HEK293 (cell line): ENCODE results near the gene USP12.

Experiments
- CTCF ChIA-PET: fragments of 350-600 bp; formaldehyde crosslinking; extraction: SDS; loops from one replicate; lab custom pipeline; 2021; ENCODE audit warnings: antibody characterized with exemption; lab: Yijun Ruan, JAX
- POLR2A ChIA-PET: fragments of 300-600 bp; formaldehyde crosslinking; extraction: SDS; loops from one replicate; lab custom pipeline; 2020; ENCODE audit warnings: antibody characterized with exemption, inconsistent platforms; lab: Yijun Ruan, JAX
- H3K27ac ChIP-seq: fragments of 200-500 bp; sonication (Bioruptor generic); 2 replicates; pipeline ENCODE4 v1.5.1; 2014; ENCODE audit warnings: low read depth, low read length, control low read depth, inconsistent platforms; ENCODE audit errors: extremely low read depth
- H3K36me3 ChIP-seq, 2 experiments: fragments of 200-500 bp in 1 of 2; sonication (Bioruptor generic) in 1 of 2; 1 replicate in 1 of 2; 2 replicates in 1 of 2; pipeline ENCODE4 v1.5.1; 2014 to 2017; ENCODE audit warnings: inconsistent platforms in 2 of 2, low read length in 2 of 2; ENCODE audit not compliant: control insufficient read depth in 2 of 2, insufficient read depth in 1 of 2
- H3K4me1 ChIP-seq: fragments of 200-500 bp; sonication (Bioruptor generic); 2 replicates; pipeline ENCODE4 v1.5.1; 2014; ENCODE audit warnings: mild to moderate bottlenecking, low read length, inconsistent platforms; ENCODE audit not compliant: control insufficient read depth, insufficient read depth
- H3K4me3 ChIP-seq: 2 replicates; pipeline ENCODE4 v1.5.1; 2011; ENCODE audit warnings: low read depth, mild to moderate bottlenecking, control low read depth, low read length, moderate library complexity
- H3K9me3 ChIP-seq: fragments of 200-500 bp; sonication (Bioruptor generic); 2 replicates; pipeline ENCODE4 v1.5.1; 2014; ENCODE audit warnings: low read depth, low read length, inconsistent platforms; ENCODE audit not compliant: control insufficient read depth, insufficient read depth
- FEZF1 ChIP-seq: fragments of 450-650 bp; formaldehyde crosslinking; IDR thresholded peaks from 2 replicates; pipeline ENCODE4 v1.5.1; 2016; ENCODE audit warnings: missing biosample characterization, missing genetic modification characterization
- KLF8 ChIP-seq: fragments of 450-650 bp; formaldehyde crosslinking; IDR thresholded peaks from 2 replicates; pipeline ENCODE4 v1.5.1; 2016; ENCODE audit warnings: missing biosample characterization, missing genetic modification characterization
- PBX3 ChIP-seq: sonication (generic); formaldehyde crosslinking; IDR thresholded peaks from 2 replicates; pipeline ENCODE4 v1.8.1; 2022; ENCODE audit warnings: mild to moderate bottlenecking, moderate library complexity, missing genetic modification reagents
- PRDM1 ChIP-seq: fragments of 450-650 bp; formaldehyde crosslinking; IDR thresholded peaks from 2 replicates; pipeline ENCODE4; 2016; ENCODE audit warnings: missing biosample characterization, missing genetic modification characterization
- WT1 ChIP-seq: fragments of 450-650 bp; formaldehyde crosslinking; IDR thresholded peaks from 2 replicates; pipeline ENCODE4 v1.5.1; 2016; ENCODE audit warnings: missing biosample characterization, missing genetic modification characterization
- ZBTB17 ChIP-seq: fragments of 450-650 bp; formaldehyde crosslinking; IDR thresholded peaks from 2 replicates; pipeline ENCODE4 v1.5.1; 2016; ENCODE audit warnings: missing biosample characterization, missing genetic modification characterization
- ZBTB48 ChIP-seq: fragments of 450-650 bp; formaldehyde crosslinking; IDR thresholded peaks from 2 replicates; pipeline ENCODE4 v1.5.1; 2016; ENCODE audit warnings: missing biosample characterization, missing genetic modification characterization
- ZEB2 ChIP-seq: fragments of 450-650 bp; formaldehyde crosslinking; IDR thresholded peaks from 2 replicates; pipeline ENCODE4 v1.5.1; 2016; ENCODE audit warnings: missing biosample characterization, missing genetic modification characterization
- ZFHX2 ChIP-seq: fragments of 450-650 bp; formaldehyde crosslinking; conservative IDR thresholded peaks from 2 replicates; pipeline ENCODE4 v1.5.1; 2016; ENCODE audit warnings: missing biosample characterization, missing genetic modification characterization
- ZNF335 ChIP-seq: fragments of 450-650 bp; formaldehyde crosslinking; conservative IDR thresholded peaks from 2 replicates; pipeline ENCODE4 v1.5.1; 2016; ENCODE audit warnings: missing biosample characterization, missing genetic modification characterization
- ZNF549 ChIP-seq: fragments of 450-650 bp; IDR thresholded peaks from 2 replicates; pipeline ENCODE4 v1.5.1; 2018; ENCODE audit warnings: missing biosample characterization, missing genetic modification characterization, mild to moderate bottlenecking, inconsistent platforms, moderate library complexity
- ZNF571 ChIP-seq: fragments of 450-650 bp; formaldehyde crosslinking; IDR thresholded peaks from 2 replicates; pipeline ENCODE4 v1.5.0; 2017; ENCODE audit warnings: missing biosample characterization, missing genetic modification characterization
- ZNF624 ChIP-seq: fragments of 450-650 bp; formaldehyde crosslinking; IDR thresholded peaks from 2 replicates; pipeline ENCODE4 v1.5.1; 2017; ENCODE audit warnings: missing biosample characterization, missing genetic modification characterization
- ZNF629 ChIP-seq: fragments of 450-650 bp; formaldehyde crosslinking; IDR thresholded peaks from 2 replicates; pipeline ENCODE4 v1.5.1; 2017; ENCODE audit warnings: missing biosample characterization, missing genetic modification characterization
- ZSCAN16 ChIP-seq: fragments of 450-650 bp; formaldehyde crosslinking; IDR thresholded peaks from 2 replicates; pipeline ENCODE4 v1.5.1; 2016; ENCODE audit warnings: missing biosample characterization, missing genetic modification characterization
- TF ChIP-seq, protein P1 (sequence below): fragments of 450-650 bp; formaldehyde crosslinking; IDR thresholded peaks from 2 replicates; pipeline ENCODE4 v1.5.1; 2016; ENCODE audit warnings: missing biosample characterization, missing genetic modification characterization
- TF ChIP-seq, protein P2 (sequence below): fragments of 450-650 bp; formaldehyde crosslinking; IDR thresholded peaks from 2 replicates; pipeline ENCODE4 v1.5.1; 2016; ENCODE audit warnings: missing biosample characterization, missing genetic modification characterization
- TF ChIP-seq, protein P3 (sequence below): fragments of 450-650 bp; formaldehyde crosslinking; IDR thresholded peaks from 2 replicates; pipeline ENCODE4 v1.5.1; 2016; ENCODE audit warnings: missing biosample characterization, missing genetic modification characterization
- TF ChIP-seq, protein P4 (sequence below): fragments of 450-650 bp; formaldehyde crosslinking; IDR thresholded peaks from 2 replicates; pipeline ENCODE4 v1.5.1; 2016; ENCODE audit warnings: missing biosample characterization, missing genetic modification characterization

The USP12 gene

GRCh38 chr13:27194895-27195764 lies 23.5 kb upstream of the USP12 start (continued):
- TF ChIP-seq, protein P1, sequence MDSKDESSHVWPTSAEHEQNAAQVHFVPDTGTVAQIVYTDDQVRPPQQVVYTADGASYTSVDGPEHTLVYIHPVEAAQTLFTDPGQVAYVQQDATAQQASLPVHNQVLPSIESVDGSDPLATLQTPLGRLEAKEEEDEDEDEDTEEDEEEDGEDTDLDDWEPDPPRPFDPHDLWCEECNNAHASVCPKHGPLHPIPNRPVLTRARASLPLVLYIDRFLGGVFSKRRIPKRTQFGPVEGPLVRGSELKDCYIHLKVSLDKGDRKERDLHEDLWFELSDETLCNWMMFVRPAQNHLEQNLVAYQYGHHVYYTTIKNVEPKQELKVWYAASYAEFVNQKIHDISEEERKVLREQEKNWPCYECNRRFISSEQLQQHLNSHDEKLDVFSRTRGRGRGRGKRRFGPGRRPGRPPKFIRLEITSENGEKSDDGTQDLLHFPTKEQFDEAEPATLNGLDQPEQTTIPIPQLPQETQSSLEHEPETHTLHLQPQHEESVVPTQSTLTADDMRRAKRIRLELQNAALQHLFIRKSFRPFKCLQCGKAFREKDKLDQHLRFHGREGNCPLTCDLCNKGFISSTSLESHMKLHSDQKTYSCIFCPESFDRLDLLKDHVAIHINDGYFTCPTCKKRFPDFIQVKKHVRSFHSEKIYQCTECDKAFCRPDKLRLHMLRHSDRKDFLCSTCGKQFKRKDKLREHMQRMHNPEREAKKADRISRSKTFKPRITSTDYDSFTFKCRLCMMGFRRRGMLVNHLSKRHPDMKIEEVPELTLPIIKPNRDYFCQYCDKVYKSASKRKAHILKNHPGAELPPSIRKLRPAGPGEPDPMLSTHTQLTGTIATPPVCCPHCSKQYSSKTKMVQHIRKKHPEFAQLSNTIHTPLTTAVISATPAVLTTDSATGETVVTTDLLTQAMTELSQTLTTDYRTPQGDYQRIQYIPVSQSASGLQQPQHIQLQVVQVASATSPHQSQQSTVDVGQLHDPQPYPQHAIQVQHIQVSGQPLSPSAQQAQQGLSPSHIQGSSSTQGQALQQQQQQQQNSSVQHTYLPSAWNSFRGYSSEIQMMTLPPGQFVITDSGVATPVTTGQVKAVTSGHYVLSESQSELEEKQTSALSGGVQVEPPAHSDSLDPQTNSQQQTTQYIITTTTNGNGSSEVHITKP = peak; percentile 97
- TF ChIP-seq PRDM1 (peak; percentile 88), ZNF571 (tag by site-specific recombination) (no peak), ZEB2 (tag by site-specific recombination) (peak; percentile 61; the same call in 1 of the 2 replicates), ZNF549 (tag by site-specific recombination) (no peak), WT1 (tag by site-specific recombination) (peak; percentile 45; the same call in 1 of the 2 replicates), KLF8 (tag by site-specific recombination) (0 out of 2 replicates have a peak, but pooled peaks have one; percentile 23), FEZF1 (tag by site-specific recombination) (peak; percentile 43; the same call in 1 of the 2 replicates), ZBTB17 (tag by site-specific recombination) (peak; percentile 57; the same call in 1 of the 2 replicates), ZBTB48 (tag by site-specific recombination) (peak; percentile 91), ZFHX2 (tag by site-specific recombination) (no peak), ZNF629 (tag by site-specific recombination) (peak; percentile 73), ZNF335 (tag by site-specific recombination) (peak; percentile 62)
- TF ChIP-seq, protein P2, sequence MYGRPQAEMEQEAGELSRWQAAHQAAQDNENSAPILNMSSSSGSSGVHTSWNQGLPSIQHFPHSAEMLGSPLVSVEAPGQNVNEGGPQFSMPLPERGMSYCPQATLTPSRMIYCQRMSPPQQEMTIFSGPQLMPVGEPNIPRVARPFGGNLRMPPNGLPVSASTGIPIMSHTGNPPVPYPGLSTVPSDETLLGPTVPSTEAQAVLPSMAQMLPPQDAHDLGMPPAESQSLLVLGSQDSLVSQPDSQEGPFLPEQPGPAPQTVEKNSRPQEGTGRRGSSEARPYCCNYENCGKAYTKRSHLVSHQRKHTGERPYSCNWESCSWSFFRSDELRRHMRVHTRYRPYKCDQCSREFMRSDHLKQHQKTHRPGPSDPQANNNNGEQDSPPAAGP (tag by site-specific recombination) = peak; percentile 89; the same call in 1 of the 2 replicates
- TF ChIP-seq, protein P3, sequence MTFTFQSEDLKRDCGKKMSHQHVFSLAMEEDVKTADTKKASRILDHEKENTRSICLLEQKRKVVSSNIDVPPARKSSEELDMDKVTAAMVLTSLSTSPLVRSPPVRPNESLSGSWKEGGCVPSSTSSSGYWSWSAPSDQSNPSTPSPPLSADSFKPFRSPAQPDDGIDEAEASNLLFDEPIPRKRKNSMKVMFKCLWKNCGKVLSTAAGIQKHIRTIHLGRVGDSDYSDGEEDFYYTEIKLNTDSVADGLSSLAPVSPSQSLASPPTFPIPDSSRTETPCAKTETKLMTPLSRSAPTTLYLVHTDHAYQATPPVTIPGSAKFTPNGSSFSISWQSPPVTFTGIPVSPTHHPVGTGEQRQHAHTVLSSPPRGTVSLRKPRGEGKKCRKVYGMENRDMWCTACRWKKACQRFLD (tag by site-specific recombination) = no peak
- TF ChIP-seq, protein P4, sequence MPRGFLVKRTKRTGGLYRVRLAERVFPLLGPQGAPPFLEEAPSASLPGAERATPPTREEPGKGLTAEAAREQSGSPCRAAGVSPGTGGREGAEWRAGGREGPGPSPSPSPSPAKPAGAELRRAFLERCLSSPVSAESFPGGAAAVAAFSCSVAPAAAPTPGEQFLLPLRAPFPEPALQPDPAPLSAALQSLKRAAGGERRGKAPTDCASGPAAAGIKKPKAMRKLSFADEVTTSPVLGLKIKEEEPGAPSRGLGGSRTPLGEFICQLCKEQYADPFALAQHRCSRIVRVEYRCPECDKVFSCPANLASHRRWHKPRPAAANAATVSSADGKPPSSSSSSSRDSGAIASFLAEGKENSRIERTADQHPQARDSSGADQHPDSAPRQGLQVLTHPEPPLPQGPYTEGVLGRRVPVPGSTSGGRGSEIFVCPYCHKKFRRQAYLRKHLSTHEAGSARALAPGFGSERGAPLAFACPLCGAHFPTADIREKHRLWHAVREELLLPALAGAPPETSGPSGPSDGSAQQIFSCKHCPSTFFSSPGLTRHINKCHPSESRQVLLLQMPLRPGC = peak; percentile 39; the same call in 1 of the 2 replicates

GRCh38 chr13:27194209-27194608 lies 22.6 kb upstream of the USP12 start:
- POLR2A ChIA-PET = interaction anchor here (1.0 kb wide), 1 partner anchor 21 kb away, joined by 3 read pairs; no protein-coding TSS in a partner anchor
- CTCF ChIA-PET = no interaction called here
- H3K36me3 ChIP-seq = no peaks in the 10 kb centered on the region
- H3K4me3 ChIP-seq = no peak overlapping the region
- no peaks in the 10 kb centered on the region for H3K4me1 ChIP-seq
- H3K27ac ChIP-seq = no peak overlapping the region
- H3K9me3 ChIP-seq = no peaks in the 10 kb centered on the region
- TF ChIP-seq ZFHX2 (tag by site-specific recombination) (peak; percentile 67), ZNF624 (no peak), ZSCAN16 (tag by site-specific recombination) (no peak), PBX3 (CRISPR knock-in tag) (no peak), PRDM1 (no peak)
